Measurements from ENCODE around the gene SUSD2.
"Not testable (repeated sequence)": the region's sequence is repeated elsewhere in the genome, so short reads cannot be mapped to it uniquely, and the experiment has no call there.

The SUSD2 gene

GRCh38 chr22:24178502-24179440 lies 2.5 kb upstream of the SUSD2 start:
- H3K4me3 ChIP-seq (ENCODE audit: low read depth, low read length): no peak overlapping the region
- peak; percentile 20 for DNase-seq (ENCODE audit: low read depth)
- TF ChIP-seq CTCF (IDR thresholded peaks at IDR 0.05; ENCODE audit: insufficient read depth, low read depth, low read length, missing control alignments): peak; percentile 14

DNA sequence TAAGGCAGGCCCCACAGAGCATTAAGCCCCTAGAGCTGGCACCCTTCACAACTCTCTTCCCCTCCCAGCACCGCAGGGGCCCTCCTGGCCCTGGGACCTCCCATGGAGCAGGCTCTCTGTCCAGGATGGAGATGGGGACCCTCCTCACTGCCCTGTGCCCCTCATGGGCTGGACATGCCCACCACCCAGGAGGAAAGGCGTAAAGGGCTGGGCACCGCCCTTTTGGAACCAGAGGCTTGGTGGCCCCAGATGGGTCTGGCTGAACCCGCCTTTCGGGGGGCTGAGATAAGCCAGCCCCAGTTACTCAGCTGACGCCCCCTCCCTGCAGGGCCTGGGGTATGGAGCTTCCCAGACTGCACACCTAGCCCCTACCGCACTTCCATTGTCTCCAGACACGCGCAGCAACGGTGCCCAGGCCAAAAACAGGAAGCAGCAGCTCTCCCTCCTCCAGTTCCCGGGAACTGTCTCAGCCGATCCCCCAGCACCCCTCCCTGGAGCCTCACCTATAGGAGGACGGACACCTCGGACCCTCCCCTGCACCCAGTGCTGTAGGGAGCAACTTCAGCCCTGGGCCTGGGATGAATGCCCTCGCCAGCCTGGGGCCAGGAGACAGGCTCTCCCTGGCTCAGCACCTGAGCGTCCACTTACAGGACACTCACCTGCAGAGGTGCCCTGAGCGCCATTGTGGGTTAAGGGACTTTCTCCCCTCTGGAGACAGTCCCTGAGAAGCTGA lies 1.6 kb upstream of the SUSD2 start:
- no peak for TF ChIP-seq CTCF (IDR thresholded peaks at IDR 0.05; ENCODE audit: insufficient read depth, low read depth, low read length, missing control alignments)
- no peak for DNase-seq (ENCODE audit: low read depth)
- H3K4me3 ChIP-seq (ENCODE audit: low read depth, low read length): no peak overlapping the region

DNA sequence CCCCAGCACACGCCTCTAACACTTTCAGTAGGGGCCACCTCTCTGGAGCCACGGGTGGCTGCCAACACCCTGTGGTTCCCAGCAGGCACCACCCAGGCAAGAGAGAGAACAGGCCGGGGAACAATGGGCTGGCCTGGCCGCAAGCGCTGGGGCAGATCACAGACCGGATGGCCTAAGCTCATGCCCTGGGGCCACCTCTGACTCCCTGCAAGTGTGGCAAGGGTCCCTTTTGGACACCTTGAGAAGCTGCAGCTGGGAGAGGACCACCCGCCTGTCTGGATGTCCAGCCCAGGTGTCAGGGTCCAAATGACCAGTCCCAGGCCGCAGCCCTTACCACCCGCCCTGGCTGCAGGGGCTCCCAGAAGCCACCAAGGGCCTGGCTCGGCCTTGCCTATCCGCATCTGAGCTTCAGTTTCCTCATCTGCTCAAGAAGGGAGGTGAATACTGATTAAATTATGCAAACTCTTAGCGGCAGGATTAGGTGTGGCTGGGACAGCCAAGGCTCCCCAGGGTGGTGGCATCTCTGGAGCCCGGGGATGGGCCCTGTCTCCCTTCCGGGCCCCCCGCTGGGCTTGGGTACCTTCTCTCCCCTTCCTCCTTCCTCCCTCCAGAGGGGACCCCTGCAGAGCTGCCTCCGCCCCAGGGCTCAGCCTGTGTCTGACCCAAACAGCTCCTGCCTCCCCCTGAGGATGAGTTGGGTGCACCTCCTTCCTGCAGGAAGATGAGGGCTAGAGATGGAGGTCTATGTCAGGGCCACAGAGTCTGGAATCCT lies 785 bp upstream of the SUSD2 start:
- TF ChIP-seq CTCF (IDR thresholded peaks at IDR 0.05; ENCODE audit: insufficient read depth, low read depth, low read length, missing control alignments): no peak
- no peak for DNase-seq (ENCODE audit: low read depth)
- no peak overlapping the region for H3K4me3 ChIP-seq (ENCODE audit: low read depth, low read length)

- peak; percentile 18 for TF ChIP-seq CTCF (IDR thresholded peaks at IDR 0.05; ENCODE audit: insufficient read depth, low read depth, low read length, missing control alignments)
- DNase-seq (ENCODE audit: low read depth): no peak
- no peak overlapping the region for H3K4me3 ChIP-seq (ENCODE audit: low read depth, low read length)
Observed at GRCh38 chr22:24181996-24182899, 961 bp downstream of the SUSD2 start.

DNA sequence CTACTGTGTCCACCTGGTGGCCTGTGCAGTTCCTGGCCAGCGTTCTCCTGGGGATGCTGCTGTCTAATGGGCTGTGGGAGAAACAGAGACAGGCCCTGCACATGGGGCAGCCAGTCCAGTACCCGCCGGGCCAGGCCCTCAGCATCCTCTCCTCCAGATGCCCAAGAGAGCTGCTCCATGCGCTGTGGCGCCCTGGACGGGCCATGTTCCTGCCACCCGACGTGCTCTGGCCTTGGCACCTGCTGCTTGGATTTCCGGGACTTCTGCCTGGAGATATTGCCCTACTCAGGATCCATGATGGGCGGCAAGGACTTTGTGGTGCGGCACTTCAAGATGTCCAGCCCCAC lies 1.6 kb downstream of the SUSD2 start:
- DNase-seq (ENCODE audit: low read depth); H3K4me3 ChIP-seq (ENCODE audit: low read depth, low read length): not testable (repeated sequence)

- no peak for TF ChIP-seq CTCF (IDR thresholded peaks at IDR 0.05; ENCODE audit: insufficient read depth, low read depth, low read length, missing control alignments)
- no peak for DNase-seq (ENCODE audit: low read depth)
- no peak overlapping the region for H3K4me3 ChIP-seq (ENCODE audit: low read depth, low read length)
Observed at GRCh38 chr22:24183321-24184031, 2.2 kb downstream of the SUSD2 start.
